HL-60/S4 (cell line): ENCODE results near the gene OR6J1.
"Not testable (repeated sequence)": the region's sequence is repeated elsewhere in the genome, so short reads cannot be mapped to it uniquely, and the experiment has no call there.

ENCODE experiments used
- in situ Hi-C: fragments of 300-500 bp; cut with MboI; formaldehyde crosslinking; loops from 2 replicates; pipeline ENCODE4 v1.14.3; 2022; ENCODE audit warnings: low sequenced_read_pairs

OR6J1 gene

GRCh38 chr14:22651586-22651985, 7.4 kb upstream of the OR6J1 start:
- in situ Hi-C loops = loop anchor here (10.0 kb wide), 2 partner anchors 163 to 177 kb away; partner anchors contain the start of gene SLC7A7

- in situ Hi-C loops = loop anchor here (10.0 kb wide), 2 partner anchors 164 to 176 kb away; partner anchors contain the start of gene SLC7A7
Measured at GRCh38 chr14:22650960-22651521, 6.9 kb upstream of the OR6J1 start.

GRCh38 chr14:22650046-22650739, 6.0 kb upstream of the OR6J1 start:
- in situ Hi-C loops = loop anchor here (10.0 kb wide), 2 partner anchors 165 to 175 kb away; partner anchors contain the start of gene SLC7A7

- in situ Hi-C loops = no loop called here
Measured at GRCh38 chr14:22648506-22648905, 4.4 kb upstream of the OR6J1 start.

- in situ Hi-C loops = no loop called here
Measured at GRCh38 chr14:22646570-22647254, 2.6 kb upstream of the OR6J1 start.

GRCh38 chr14:22641846-22642245, 2.3 kb downstream of the OR6J1 start:
- in situ Hi-C loops = loop anchor here (5.0 kb wide), 1 partner anchor 60 kb away; no protein-coding TSS in a partner anchor

- in situ Hi-C loops = loop anchor here (5.0 kb wide), 1 partner anchor 58 kb away; no protein-coding TSS in a partner anchor
Measured at GRCh38 chr14:22640192-22640591, 4.0 kb downstream of the OR6J1 start.

GRCh38 chr14:22635980-22636379, 8.2 kb downstream of the OR6J1 start:
- in situ Hi-C loops = not testable (repeated sequence)

- in situ Hi-C loops = no loop called here
Measured at GRCh38 chr14:22634233-22634900, 9.8 kb downstream of the OR6J1 start.

- in situ Hi-C loops = no loop called here
Measured at GRCh38 chr14:22630486-22630885, 13.7 kb downstream of the OR6J1 start.

- in situ Hi-C loops = no loop called here
Measured at GRCh38 chr14:22630066-22630465, 14.1 kb downstream of the OR6J1 start.

- in situ Hi-C loops = no loop called here
Measured at GRCh38 chr14:22629361-22629760, 14.8 kb downstream of the OR6J1 start.

GRCh38 chr14:22627506-22628263, 16.5 kb downstream of the OR6J1 start:
- in situ Hi-C loops = no loop called here

GRCh38 chr14:22626590-22626989, 17.6 kb downstream of the OR6J1 start:
- in situ Hi-C loops = no loop called here

GRCh38 chr14:22623047-22623446, 21.1 kb downstream of the OR6J1 start:
- in situ Hi-C loops = no loop called here

- in situ Hi-C loops = no loop called here
Measured at GRCh38 chr14:22622255-22622654, 21.9 kb downstream of the OR6J1 start.

- in situ Hi-C loops = not testable (repeated sequence)
Measured at GRCh38 chr14:22615765-22616164, 28.4 kb downstream of the OR6J1 start.

- in situ Hi-C loops = no loop called here
Measured at GRCh38 chr14:22614240-22614799, 29.8 kb downstream of the OR6J1 start.

- in situ Hi-C loops = no loop called here
Measured at GRCh38 chr14:22613736-22614239, 30.4 kb downstream of the OR6J1 start.

- in situ Hi-C loops = no loop called here
Measured at GRCh38 chr14:22613106-22613695, 31.0 kb downstream of the OR6J1 start.
